Endothelial cell of umbilical vein (primary cell): ENCODE measurements around the gene KLHL30. TPM values are rescaled to one million over a fixed set of nuclear protein-coding genes. Genes with fewer than 3 reads are reported as not detected.

Experiments
- BruUV-seq: library from RNA; stranded (reverse); fragments of 400-500 nt; replicated peaks from 2 replicates; lab custom pipeline; 2021; lab: Mats Ljungman, UMichigan
- CTCF ChIA-PET: fragments of 300-600, 350-600 bp; sonication (Branson Sonifier 250); formaldehyde crosslinking; loops from one replicate; lab custom pipeline; 2021; ENCODE audit warnings: antibody characterized with exemption, inconsistent platforms; lab: Charles Lee
- POLR2A ChIA-PET: fragments of 300-600, 350-600 bp; sonication (Branson Sonifier 250); formaldehyde crosslinking; loops from one replicate; lab custom pipeline; 2021; ENCODE audit warnings: antibody characterized with exemption, inconsistent platforms; lab: Charles Lee
- DNase-seq: peaks from one replicate; pipeline ENCODE4 v3.0.0-alpha.2; 2011; ENCODE audit warnings: low read depth, low spot score
- FAIRE-seq: peaks from 2 replicates; lab custom pipeline; 2011; peaks lifted over from hg19 to GRCh38; lab: Jason Lieb, UNC
- H2AFZ ChIP-seq: 2 replicates; pipeline ENCODE4 v1.6.0; 2012; ENCODE audit warnings: low read depth, low read length, control low read depth, inconsistent platforms
- H3K27ac ChIP-seq: 2 replicates; pipeline ENCODE4 v1.5.1; 2011; ENCODE audit warnings: low read depth, mild to moderate bottlenecking, control low read depth, low read length, moderate library complexity; ENCODE audit not compliant: insufficient read depth
- H3K27me3 ChIP-seq, 2 experiments: 2 replicates each; pipeline versions ENCODE4 v1.6.0 to v1.6.1; 2011; ENCODE audit warnings: low read length in 2 of 2, mixed read lengths in 1 of 2; ENCODE audit not compliant: control insufficient read depth in 2 of 2, insufficient read depth in 2 of 2
- H3K36me3 ChIP-seq, 2 experiments: 2 replicates in 1 of 2; 3 replicates in 1 of 2; pipeline ENCODE4 v1.5.1; 2011; ENCODE audit warnings: low read length in 2 of 2, mild to moderate bottlenecking in 1 of 2, moderate library complexity in 1 of 2; ENCODE audit not compliant: control insufficient read depth in 2 of 2, insufficient read depth in 2 of 2; ENCODE audit errors: extremely low read depth in 1 of 2
- H3K4me1 ChIP-seq: 3 replicates; pipeline ENCODE4 v1.5.1; 2011; ENCODE audit warnings: mild to moderate bottlenecking, low read length; ENCODE audit not compliant: control insufficient read depth, insufficient read depth; ENCODE audit errors: extremely low read depth
- H3K4me2 ChIP-seq: 2 replicates; pipeline ENCODE4 v1.6.1; 2011; ENCODE audit warnings: low read length, control low read depth, mixed read lengths; ENCODE audit not compliant: insufficient read depth
- H3K4me3 ChIP-seq, 3 experiments: fragments of 200-600 bp in 1 of 3; sonication (generic), shearing (Covaris generic) in 1 of 3; replicated peaks in 1 of 3; 2 replicates each; pipeline ENCODE4 v1.5.1; 2011 to 2016; ENCODE audit warnings: control low read depth in 3 of 3, low read length in 3 of 3, mild to moderate bottlenecking in 2 of 3, inconsistent platforms in 1 of 3, low read depth in 1 of 3, moderate library complexity in 1 of 3; ENCODE audit not compliant: insufficient read depth in 1 of 3
- H3K79me2 ChIP-seq: 2 replicates; pipeline ENCODE4 v1.6.0; 2012; ENCODE audit warnings: low read length, inconsistent platforms; ENCODE audit not compliant: control insufficient read depth, insufficient read depth
- H3K9ac ChIP-seq: replicated peaks from 2 replicates; pipeline ENCODE3; 2011; ENCODE audit warnings: low read length, control low read depth; ENCODE audit not compliant: insufficient read depth; ENCODE audit errors: extremely low read depth
- H3K9me1 ChIP-seq: replicated peaks from 3 replicates; pipeline ENCODE4 v1.6.0; 2011; ENCODE audit warnings: mild to moderate bottlenecking, low read length; ENCODE audit not compliant: control insufficient read depth, insufficient read depth; ENCODE audit errors: extremely low read depth
- H3K9me3 ChIP-seq: replicated peaks from 2 replicates; pipeline ENCODE4 v1.5.1; 2012; ENCODE audit warnings: low read length, inconsistent platforms; ENCODE audit not compliant: control insufficient read depth, insufficient read depth
- H4K20me1 ChIP-seq: replicated peaks from 2 replicates; pipeline ENCODE3; 2011; ENCODE audit warnings: mild to moderate bottlenecking, low read length; ENCODE audit not compliant: control insufficient read depth, insufficient read depth; ENCODE audit errors: extremely low read depth
- EZH2 ChIP-seq: IDR thresholded peaks from 2 replicates; pipeline ENCODE4 v1.6.1; 2012; ENCODE audit warnings: borderline replicate concordance, low read depth, mild to moderate bottlenecking, moderate library complexity, low read length, inconsistent platforms; ENCODE audit not compliant: severe bottlenecking
- FOS ChIP-seq: IDR thresholded peaks from 2 replicates; pipeline ENCODE4 v1.6.1; 2011; ENCODE audit warnings: mild to moderate bottlenecking, low read length, moderate library complexity, borderline replicate concordance; ENCODE audit not compliant: insufficient read depth
- GATA2 ChIP-seq: IDR thresholded peaks from 2 replicates; pipeline ENCODE4 v1.7.0; 2011; ENCODE audit warnings: low read depth, mild to moderate bottlenecking, moderate library complexity, mixed read lengths, low read length; ENCODE audit not compliant: insufficient read length, insufficient read depth
- JUN ChIP-seq: IDR thresholded peaks from 2 replicates; pipeline ENCODE4 v1.6.1; 2011; ENCODE audit warnings: borderline replicate concordance, low read depth; ENCODE audit not compliant: insufficient read length, insufficient read depth
- MYC ChIP-seq: IDR thresholded peaks from one replicate; pipeline ENCODE4 v1.6.1; 2011; ENCODE audit warnings: mild to moderate bottlenecking, low read depth, low read length
- POLR2A ChIP-seq: IDR thresholded peaks from 2 replicates; pipeline ENCODE4 v1.6.1; 2012; ENCODE audit warnings: low read depth, mild to moderate bottlenecking, control low read depth, low read length
- POLR2AphosphoS5 ChIP-seq: IDR thresholded peaks from 2 replicates; pipeline ENCODE4 v1.6.1; 2012; ENCODE audit warnings: low read depth, mild to moderate bottlenecking, control low read depth, low read length, moderate library complexity; ENCODE audit not compliant: insufficient read depth
- dilution Hi-C: fragments of 300-500 bp; cut with MboI; formaldehyde crosslinking; loops from one replicate; pipeline ENCODE4 v1.15.0; 2019; ENCODE audit warnings: low sequenced_read_pairs; ENCODE audit not compliant: extremely low pct_ligation_motif_present
- intact Hi-C: fragments of 100-400 bp; cut with micrococcal nuclease; formaldehyde crosslinking; loops from one replicate; pipeline ENCODE4 v1.10.0; 2022
- polyA plus RNA-seq, 4 experiments: library from polyadenylated mRNA; depleted of rRNA in 3 of 4; stranded (reverse) in 3 of 4; unstranded in 1 of 4; fragments of >200 nt; gene quantifications; 2 replicates each; pipeline versions ENCODE4 v1.2.1 to v1.2.3, GENCODE V29; 2011 to 2012; ENCODE audit warnings: missing spikeins in 1 of 4
- total RNA-seq: library from RNA; stranded (reverse); gene quantifications from 2 replicates; pipeline ENCODE4 v1.2.3, GENCODE V29; 2021
- TF ChIP-seq, protein P1 (sequence below): IDR thresholded peaks from 2 replicates; pipeline ENCODE4 v1.6.1; 2011; ENCODE audit not compliant: insufficient read depth, insufficient read length
- TF ChIP-seq, protein P2 (sequence below), 2 donors: IDR thresholded peaks; 1 replicate in 1 of 2; 2 replicates in 1 of 2; pipeline ENCODE4 v1.5.1; 2011; ENCODE audit warnings: low read length in 2 of 2, mild to moderate bottlenecking in 2 of 2, moderate library complexity in 2 of 2, control low read depth in 1 of 2, inconsistent platforms in 1 of 2, low read depth in 1 of 2; ENCODE audit not compliant: insufficient read depth in 1 of 2; ENCODE audit errors: extremely low read depth in 1 of 2

Gene KLHL30
- total and polyA plus RNA-seq, 2 donors (not counting 3 experiments of a cell fraction or from before 2014, with no cell fraction given) = not detected

DNA sequence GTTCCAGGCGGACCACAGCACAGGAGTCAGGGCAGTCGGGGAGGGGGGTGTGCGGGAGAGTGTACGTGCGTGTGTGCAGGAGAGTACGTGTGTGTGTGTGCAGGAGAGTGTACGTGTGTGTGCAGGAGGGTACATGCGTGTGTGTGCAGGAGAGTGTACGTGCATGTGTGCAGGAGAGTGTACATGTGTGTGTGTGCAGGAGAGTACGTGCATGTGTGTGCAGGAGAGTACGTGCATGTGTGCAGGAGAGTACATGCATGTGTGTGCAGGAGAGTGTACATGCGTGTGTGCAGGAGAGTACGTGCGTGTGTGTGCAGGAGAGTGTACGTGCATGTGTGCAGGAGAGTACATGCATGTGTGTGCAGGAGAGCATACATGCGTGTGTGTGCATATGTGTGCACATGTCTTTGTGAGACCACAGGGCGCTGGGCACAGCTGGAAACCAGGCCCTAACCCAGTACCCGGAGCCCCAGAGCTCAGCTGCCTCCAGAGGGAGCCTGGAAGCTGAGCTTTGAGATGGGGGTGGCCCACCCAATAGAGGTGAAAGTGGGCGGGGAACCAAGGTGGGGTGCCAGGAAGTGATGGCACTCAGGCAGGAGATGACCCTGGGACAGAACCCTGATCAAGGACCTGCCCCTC, 13.9 kb upstream of the KLHL30 start:
- no peak overlapping the region for H2AFZ ChIP-seq
- no peak overlapping the region for H3K9ac ChIP-seq
- intact Hi-C loops (no loop called here), dilution Hi-C loops (no loop called here)
- ChIA-PET POLR2A (no interaction called here), CTCF (no interaction called here)
- TF ChIP-seq JUN (no peak), MYC (no peak), EZH2 (no peak), FOS (no peak), GATA2 (no peak), POLR2A (no peak), POLR2AphosphoS5 (no peak)
- TF ChIP-seq, protein P1, sequence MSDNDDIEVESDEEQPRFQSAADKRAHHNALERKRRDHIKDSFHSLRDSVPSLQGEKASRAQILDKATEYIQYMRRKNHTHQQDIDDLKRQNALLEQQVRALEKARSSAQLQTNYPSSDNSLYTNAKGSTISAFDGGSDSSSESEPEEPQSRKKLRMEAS = no peak
- TF ChIP-seq, protein P2, sequence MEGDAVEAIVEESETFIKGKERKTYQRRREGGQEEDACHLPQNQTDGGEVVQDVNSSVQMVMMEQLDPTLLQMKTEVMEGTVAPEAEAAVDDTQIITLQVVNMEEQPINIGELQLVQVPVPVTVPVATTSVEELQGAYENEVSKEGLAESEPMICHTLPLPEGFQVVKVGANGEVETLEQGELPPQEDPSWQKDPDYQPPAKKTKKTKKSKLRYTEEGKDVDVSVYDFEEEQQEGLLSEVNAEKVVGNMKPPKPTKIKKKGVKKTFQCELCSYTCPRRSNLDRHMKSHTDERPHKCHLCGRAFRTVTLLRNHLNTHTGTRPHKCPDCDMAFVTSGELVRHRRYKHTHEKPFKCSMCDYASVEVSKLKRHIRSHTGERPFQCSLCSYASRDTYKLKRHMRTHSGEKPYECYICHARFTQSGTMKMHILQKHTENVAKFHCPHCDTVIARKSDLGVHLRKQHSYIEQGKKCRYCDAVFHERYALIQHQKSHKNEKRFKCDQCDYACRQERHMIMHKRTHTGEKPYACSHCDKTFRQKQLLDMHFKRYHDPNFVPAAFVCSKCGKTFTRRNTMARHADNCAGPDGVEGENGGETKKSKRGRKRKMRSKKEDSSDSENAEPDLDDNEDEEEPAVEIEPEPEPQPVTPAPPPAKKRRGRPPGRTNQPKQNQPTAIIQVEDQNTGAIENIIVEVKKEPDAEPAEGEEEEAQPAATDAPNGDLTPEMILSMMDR (IDR thresholded peaks at IDR 0.05; ENCODE audit: extremely low read depth in 1 of 2, insufficient read depth in 1 of 2, low read depth in 1 of 2, low read length in 2 of 2) = no peak
- H3K36me3 ChIP-seq = no peaks in the 10 kb centered on the region
- no peaks in the 10 kb centered on the region for H3K9me1 ChIP-seq
- FAIRE-seq = no peak
- H3K4me1 ChIP-seq = no peaks in the 10 kb centered on the region
- no peak for DNase-seq
- no peak overlapping the region for H3K4me2 ChIP-seq
- no peaks in the 10 kb centered on the region for H3K79me2 ChIP-seq
- H4K20me1 ChIP-seq = no peaks in the 10 kb centered on the region
- no peaks in the 10 kb centered on the region for H3K9me3 ChIP-seq
- H3K4me3 ChIP-seq = no peak overlapping the region
- H3K27ac ChIP-seq = no peak overlapping the region
- BruUV-seq = no TSS peak
- peaks cover 1 to 2% of the 10 kb centered on the region in 2 experiments for H3K27me3 ChIP-seq
